Measurements from ENCODE around the gene ZNF714. TPM values are rescaled to one million over a fixed set of nuclear protein-coding genes. Genes with fewer than 3 reads are reported as not detected.

Gene ZNF714
- total and polyA plus RNA-seq, 9 donors = 7.7 to 45.1 (median 19.1) TPM

DNA sequence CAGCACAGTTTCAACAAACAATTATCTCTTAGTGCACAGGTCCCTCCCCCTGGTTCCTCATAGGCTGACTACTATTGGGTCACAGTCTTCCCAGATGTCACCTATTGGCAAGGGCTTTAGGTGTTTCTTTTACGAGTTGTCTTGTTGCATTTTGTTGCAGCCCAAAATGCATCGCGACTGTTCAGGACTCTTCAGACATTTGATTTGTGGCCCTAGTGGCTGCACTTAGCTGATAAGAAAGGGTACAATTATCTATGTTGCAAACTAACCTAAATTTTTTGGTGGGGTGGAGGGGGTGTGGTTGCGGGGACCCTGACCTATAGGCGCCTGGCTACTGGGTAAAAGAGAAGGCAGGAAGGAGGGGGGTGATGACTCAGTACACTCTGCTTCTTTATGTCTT is 29.1 kb upstream of the ZNF714 start:
- no peaks in the 10 kb centered on the region for H3K4me1 ChIP-seq (ENCODE audit: insufficient read depth)
- intact Hi-C loops (cut with DNase I) = no loop called here
- TF ChIP-seq, protein P1, sequence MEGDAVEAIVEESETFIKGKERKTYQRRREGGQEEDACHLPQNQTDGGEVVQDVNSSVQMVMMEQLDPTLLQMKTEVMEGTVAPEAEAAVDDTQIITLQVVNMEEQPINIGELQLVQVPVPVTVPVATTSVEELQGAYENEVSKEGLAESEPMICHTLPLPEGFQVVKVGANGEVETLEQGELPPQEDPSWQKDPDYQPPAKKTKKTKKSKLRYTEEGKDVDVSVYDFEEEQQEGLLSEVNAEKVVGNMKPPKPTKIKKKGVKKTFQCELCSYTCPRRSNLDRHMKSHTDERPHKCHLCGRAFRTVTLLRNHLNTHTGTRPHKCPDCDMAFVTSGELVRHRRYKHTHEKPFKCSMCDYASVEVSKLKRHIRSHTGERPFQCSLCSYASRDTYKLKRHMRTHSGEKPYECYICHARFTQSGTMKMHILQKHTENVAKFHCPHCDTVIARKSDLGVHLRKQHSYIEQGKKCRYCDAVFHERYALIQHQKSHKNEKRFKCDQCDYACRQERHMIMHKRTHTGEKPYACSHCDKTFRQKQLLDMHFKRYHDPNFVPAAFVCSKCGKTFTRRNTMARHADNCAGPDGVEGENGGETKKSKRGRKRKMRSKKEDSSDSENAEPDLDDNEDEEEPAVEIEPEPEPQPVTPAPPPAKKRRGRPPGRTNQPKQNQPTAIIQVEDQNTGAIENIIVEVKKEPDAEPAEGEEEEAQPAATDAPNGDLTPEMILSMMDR (IDR thresholded peaks at IDR 0.05) = no peak
- no peak overlapping the region for H3K27ac ChIP-seq
- H3K36me3 ChIP-seq = no peaks in the 10 kb centered on the region
- H3K27me3 ChIP-seq = no peaks in the 10 kb centered on the region
- DNase-seq = no peak
- no peak overlapping the region for H3K4me3 ChIP-seq
- peaks cover 0 to 8% of the 10 kb centered on the region in 2 donors for H3K9me3 ChIP-seq
- WGBS, 3 donors = 96 to 98% (median 97%) methylated on average over 5 of the region's 5 CpGs

GRCh38 chr19:21065336-21065735 is 16.7 kb upstream of the ZNF714 start:
- no peak for TF ChIP-seq POLR2A (IDR thresholded peaks at IDR 0.05)
- TF ChIP-seq, protein P1 (IDR thresholded peaks at IDR 0.05) = no peak
- TF ChIP-seq EP300 (IDR thresholded peaks at IDR 0.05) = no peak
- H3K36me3 ChIP-seq = no peaks in the 10 kb centered on the region
- DNase-seq = no peak

GRCh38 chr19:21084343-21084742 is 2.3 kb downstream of the ZNF714 start:
- no peaks in the 10 kb centered on the region for H3K36me3 ChIP-seq
- no peak overlapping the region for H3K4me3 ChIP-seq
- peaks cover 1% of the 10 kb centered on the region for H3K4me1 ChIP-seq (ENCODE audit: insufficient read depth)
- no peaks in the 10 kb centered on the region for H3K27me3 ChIP-seq
- intact Hi-C loops (cut with DNase I) = no loop called here
- no peak for TF ChIP-seq EP300 (IDR thresholded peaks at IDR 0.05)
- TF ChIP-seq, protein P1 (IDR thresholded peaks at IDR 0.05) = no peak
- no peak for TF ChIP-seq POLR2A (IDR thresholded peaks at IDR 0.05)
- 65 to 92% (median 67%) methylated on average over 1 of the region's 1 CpG for WGBS, 3 donors
- no peak for DNase-seq
- H3K27ac ChIP-seq = peak overlapping the region in 1 of 2 donors; percentile 17
- no peaks in the 10 kb centered on the region for H3K9me3 ChIP-seq

More at GRCh38 chr19:21065336-21065735, 16.7 kb upstream of the ZNF714 start:
- Histone ChIP-seq H3K4me1 (ENCODE audit: insufficient read depth) (no peaks in the 10 kb centered on the region), H3K27me3 (no peaks in the 10 kb centered on the region), H3K27ac (no peak overlapping the region), H3K9me3 (no peaks in the 10 kb centered on the region), H3K4me3 (no peak overlapping the region)
- intact Hi-C loops (cut with DNase I) = no loop called here

DNA sequence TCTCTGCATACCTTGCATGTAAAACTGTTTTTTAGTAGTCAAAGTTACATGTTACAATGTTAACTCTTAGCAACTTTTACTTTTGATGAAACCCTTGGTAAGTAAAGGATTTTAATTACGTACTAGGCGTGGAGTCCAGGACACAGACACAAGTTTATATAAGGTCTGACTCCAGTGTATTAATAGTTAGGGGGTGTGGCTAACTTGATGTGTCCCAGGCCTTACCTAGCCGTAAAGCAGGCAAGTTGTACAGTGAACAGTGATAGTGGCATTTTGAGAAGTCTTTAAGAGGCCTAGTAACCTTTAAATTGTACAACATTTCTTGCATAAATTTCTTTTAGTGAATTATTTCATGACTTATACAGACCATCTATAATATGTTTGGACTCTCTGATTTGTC is 5.9 kb downstream of the ZNF714 start:
- no peaks in the 10 kb centered on the region for H3K9me3 ChIP-seq
- intact Hi-C loops (cut with DNase I) = no loop called here
- no peak overlapping the region for H3K27ac ChIP-seq
- no peak overlapping the region for H3K4me3 ChIP-seq
- peaks cover 7% of the 10 kb centered on the region for H3K4me1 ChIP-seq (ENCODE audit: insufficient read depth)
- H3K27me3 ChIP-seq = no peaks in the 10 kb centered on the region
- 88 to 94% (median 91%) methylated on average over 3 of the region's 3 CpGs for WGBS, 3 donors
- H3K36me3 ChIP-seq = no peaks in the 10 kb centered on the region
- TF ChIP-seq POLR2A (IDR thresholded peaks at IDR 0.05) (no peak), EP300 (IDR thresholded peaks at IDR 0.05) (no peak)
- TF ChIP-seq, protein P1 (IDR thresholded peaks at IDR 0.05) = no peak
- DNase-seq = no peak

DNA sequence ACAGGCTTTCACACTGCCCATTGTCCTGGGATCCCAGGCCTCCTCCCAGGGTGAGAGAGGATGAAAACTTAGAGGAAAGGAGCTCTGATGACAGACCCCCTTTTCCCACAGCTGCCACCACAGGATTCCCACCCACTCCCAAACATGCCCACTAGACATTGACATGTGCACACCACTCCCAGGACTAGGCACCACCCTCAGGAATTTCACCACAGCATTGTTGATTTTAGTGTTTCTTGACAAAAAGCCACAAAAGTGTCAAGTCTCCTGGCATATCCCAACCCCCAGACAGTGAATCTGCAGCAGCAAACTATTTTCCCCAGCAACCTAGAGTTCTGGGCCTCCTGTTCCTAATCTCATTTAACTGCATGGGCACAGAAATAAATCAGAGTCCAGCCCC is 10.1 kb downstream of the ZNF714 start:
- intact Hi-C loops (cut with DNase I) = no loop called here
- Histone ChIP-seq H3K36me3 (no peaks in the 10 kb centered on the region), H3K9me3 (no peaks in the 10 kb centered on the region), H3K27me3 (no peaks in the 10 kb centered on the region), H3K4me1 (ENCODE audit: insufficient read depth) (peaks cover 19% of the 10 kb centered on the region), H3K27ac (peak overlapping the region in 1 of 2 donors; percentile 38), H3K4me3 (no peak overlapping the region)
- TF ChIP-seq EP300 (IDR thresholded peaks at IDR 0.05) (no peak), POLR2A (IDR thresholded peaks at IDR 0.05) (no peak)
- TF ChIP-seq, protein P1 (IDR thresholded peaks at IDR 0.05) = no peak
- DNase-seq = no peak
